IMR-90 (cell line): ENCODE data around the gene ERC2. TPM values are rescaled to one million over a fixed set of nuclear protein-coding genes. Genes with fewer than 3 reads are reported as not detected.
A peak's percentile ranks its signal among the peaks of the same experiment; 100 is the strongest.

Source experiments
- ATAC-seq: fragments of 200-7000 bp; cut with Tn5 transposase; 2 replicates; pipeline ENCODE4 v1.9.1; 2020; ENCODE audit warnings: low read depth, mild to moderate bottlenecking, moderate library complexity
- BruUV-seq: library from RNA; stranded (reverse); fragments of 400-500 nt; replicated peaks from 2 replicates; lab custom pipeline; 2021; lab: Mats Ljungman, UMichigan
- CTCF ChIA-PET: fragments of 300-600 bp; formaldehyde crosslinking; extraction: SDS; loops from one replicate; lab custom pipeline; 2021; ENCODE audit warnings: antibody characterized with exemption; lab: Yijun Ruan, JAX
- POLR2A ChIA-PET: fragments of 300-600 bp; sonication (Branson Sonifier 250); formaldehyde crosslinking; loops from one replicate; lab custom pipeline; 2022; ENCODE audit warnings: antibody characterized with exemption; ENCODE audit not compliant: unreplicated experiment; lab: Charles Lee
- DNase-seq: peaks from one replicate; pipeline ENCODE4 v3.0.0; 2013
- H2AFZ ChIP-seq: replicated peaks from 2 replicates; pipeline ENCODE3; 2013; ENCODE audit warnings: low read length, mild to moderate bottlenecking; ENCODE audit not compliant: poor library complexity
- H2AK5ac ChIP-seq: 2 replicates; pipeline ENCODE4 v1.6.1; 2013; ENCODE audit warnings: low read depth, low read length, inconsistent platforms
- H2AK9ac ChIP-seq: replicated peaks from 2 replicates; pipeline ENCODE3; 2013; ENCODE audit warnings: mild to moderate bottlenecking, low read depth, low read length, moderate library complexity; ENCODE audit not compliant: poor library complexity
- H2BK120ac ChIP-seq: 2 replicates; pipeline ENCODE4 v1.6.1; 2013; ENCODE audit warnings: low read depth, low read length, inconsistent platforms
- H2BK15ac ChIP-seq: 3 replicates; pipeline ENCODE4 v1.6.1; 2013; ENCODE audit warnings: low read depth, low read length, inconsistent platforms
- H2BK20ac ChIP-seq: 2 replicates; pipeline ENCODE4 v1.6.1; 2013; ENCODE audit warnings: low read depth, mild to moderate bottlenecking, inconsistent platforms, low read length, moderate library complexity
- H2BK5ac ChIP-seq: 2 replicates; pipeline ENCODE4 v1.6.1; 2013; ENCODE audit warnings: mild to moderate bottlenecking, low read depth, low read length, inconsistent platforms; ENCODE audit not compliant: poor library complexity, severe bottlenecking
- H3K14ac ChIP-seq: replicated peaks from 2 replicates; pipeline ENCODE4 v1.6.1; 2013; ENCODE audit warnings: low read depth, low read length, inconsistent platforms
- H3K18ac ChIP-seq: 2 replicates; pipeline ENCODE4 v1.6.1; 2013; ENCODE audit warnings: low read depth, low read length, control low read depth
- H3K23ac ChIP-seq: 2 replicates; pipeline ENCODE4 v1.6.1; 2013; ENCODE audit warnings: low read depth, low read length, inconsistent platforms
- H3K27ac ChIP-seq: 2 replicates; pipeline ENCODE4 v1.5.1; 2013; ENCODE audit warnings: mild to moderate bottlenecking, control low read depth, low read length; ENCODE audit not compliant: insufficient read depth
- H3K27me3 ChIP-seq: 2 replicates; pipeline ENCODE4 v1.6.1; 2013; ENCODE audit warnings: low read length; ENCODE audit not compliant: control insufficient read depth, insufficient read depth
- H3K36me3 ChIP-seq: 2 replicates; pipeline ENCODE4 v1.6.1; 2013; ENCODE audit warnings: low read length, mixed read lengths; ENCODE audit not compliant: control insufficient read depth, insufficient read depth
- H3K4ac ChIP-seq: 2 replicates; pipeline ENCODE4 v1.6.1; 2013; ENCODE audit warnings: low read depth, low read length, inconsistent platforms
- H3K4me1 ChIP-seq: 2 replicates; pipeline ENCODE4 v1.6.1; 2013; ENCODE audit warnings: low read length, mixed read lengths; ENCODE audit not compliant: control insufficient read depth, insufficient read depth
- H3K4me2 ChIP-seq: 2 replicates; pipeline ENCODE4 v1.6.1; 2013; ENCODE audit warnings: low read depth, mild to moderate bottlenecking, control low read depth, low read length, moderate library complexity
- H3K4me3 ChIP-seq: 2 replicates; pipeline ENCODE4 v1.5.1; 2013; ENCODE audit warnings: low read depth, mild to moderate bottlenecking, control low read depth, low read length, moderate library complexity; ENCODE audit not compliant: insufficient read depth
- H3K56ac ChIP-seq: 2 replicates; pipeline ENCODE4 v1.6.1; 2013; ENCODE audit warnings: low read length, inconsistent platforms; ENCODE audit not compliant: insufficient read depth; ENCODE audit errors: extremely low read depth
- H3K79me1 ChIP-seq, 2 experiments: 2 replicates each; pipeline ENCODE4 v1.6.1; 2013; ENCODE audit warnings: low read length in 2 of 2, inconsistent platforms in 1 of 2, low read depth in 1 of 2
- H3K9ac ChIP-seq: 2 replicates; pipeline ENCODE4 v1.6.1; 2013; ENCODE audit warnings: low read depth, low read length, control low read depth
- H3K9me1 ChIP-seq: 2 replicates; pipeline ENCODE4 v1.6.1; 2013; ENCODE audit warnings: low read length, inconsistent platforms; ENCODE audit not compliant: insufficient read depth
- H3K9me3 ChIP-seq: 2 replicates; pipeline ENCODE4 v1.6.1; 2013; ENCODE audit warnings: low read length; ENCODE audit not compliant: control insufficient read depth, insufficient read depth
- H4K20me1 ChIP-seq: 2 replicates; pipeline ENCODE4 v1.6.1; 2013; ENCODE audit warnings: low read length, inconsistent platforms; ENCODE audit not compliant: insufficient read depth
- H4K5ac ChIP-seq: 2 replicates; pipeline ENCODE4 v1.6.1; 2013; ENCODE audit warnings: mild to moderate bottlenecking, low read depth, low read length, control low read depth
- H4K8ac ChIP-seq, 2 experiments: 2 replicates each; pipeline ENCODE4 v1.6.1; 2013; ENCODE audit warnings: low read depth in 2 of 2, low read length in 2 of 2, control low read depth in 1 of 2, inconsistent platforms in 1 of 2
- H4K91ac ChIP-seq: 2 replicates; pipeline ENCODE4 v1.6.1; 2013; ENCODE audit warnings: low read depth, low read length, inconsistent platforms; ENCODE audit not compliant: insufficient read depth
- CHD1 ChIP-seq: IDR thresholded peaks from 2 replicates; pipeline ENCODE4 v1.6.1; 2012; ENCODE audit warnings: low read depth, low read length, improper control_type of control experiment
- MAZ ChIP-seq: IDR thresholded peaks from 2 replicates; pipeline ENCODE4 v1.6.1; 2012; ENCODE audit warnings: low read depth, mild to moderate bottlenecking, low read length, improper control_type of control experiment, moderate library complexity, borderline replicate concordance
- RAD21 ChIP-seq: IDR thresholded peaks from 2 replicates; pipeline ENCODE4 v1.6.1; 2012; ENCODE audit warnings: low read length, improper control_type of control experiment
- RFX5 ChIP-seq: IDR thresholded peaks from 2 replicates; pipeline ENCODE4 v1.8.0; 2012; ENCODE audit warnings: low read depth, mild to moderate bottlenecking, low read length, moderate library complexity
- dilution Hi-C: fragments of 300-500 bp; cut with HindIII; formaldehyde crosslinking; loops from one replicate; pipeline ENCODE4 v1.14.3; 2018; ENCODE audit warnings: low sequenced_read_pairs; ENCODE audit not compliant: unreplicated experiment
- in situ Hi-C: fragments of 300-500 bp; cut with MboI; formaldehyde crosslinking; loops from 3 replicates; pipeline ENCODE4 v1.14.3; 2019; ENCODE audit warnings: low sequenced_read_pairs, inconsistent platforms, mixed read lengths
- intact Hi-C: fragments of 100-400 bp; cut with micrococcal nuclease; formaldehyde crosslinking; loops from 2 replicates; pipeline ENCODE4 v1.10.0; 2022
- polyA plus RNA-seq, 3 experiments: library from polyadenylated mRNA; depleted of rRNA; stranded (reverse); fragments of >200 nt; gene quantifications; 2 replicates each; pipeline ENCODE4 v1.2.3, GENCODE V29; 2012; ENCODE audit warnings: low replicate concordance in 1 of 3
- total RNA-seq: library from RNA; depleted of rRNA; stranded (reverse); fragments of >200 nt; gene quantifications from 2 replicates; pipeline ENCODE4 v1.2.3, GENCODE V29; 2012
- TF ChIP-seq, protein P1 (sequence below): fragments of 150-350 bp; IDR thresholded peaks from 2 replicates; pipeline ENCODE4 v1.6.1; 2017; ENCODE audit warnings: mild to moderate bottlenecking, antibody characterized with exemption, low read length, low read depth
- TF ChIP-seq, protein P2 (sequence below): fragments of 150-350 bp; IDR thresholded peaks from 2 replicates; pipeline ENCODE4 v1.6.1; 2016; ENCODE audit warnings: low read depth, mild to moderate bottlenecking, low read length, moderate library complexity, borderline replicate concordance

ERC2 gene
- total and polyA plus RNA-seq, 2 of the 4 experiments (the other 2 are of a cell fraction), result 0.17 to 0.18 TPM

GRCh38 chr3:55880357-55880756, 587.9 kb downstream of the ERC2 start:
- Histone ChIP-seq H3K36me3 (no peaks in the 10 kb centered on the region), H4K20me1 (no peaks in the 10 kb centered on the region), H2BK20ac (no peak overlapping the region), H3K14ac (no peak overlapping the region), H2BK15ac (no peak overlapping the region), H4K5ac (no peak overlapping the region), H3K9ac (no peak overlapping the region), H3K56ac (no peak overlapping the region), H2AK5ac (no peak overlapping the region), H3K9me1 (peaks cover 7% of the 10 kb centered on the region), H4K91ac (no peak overlapping the region), H2BK120ac (peak overlapping the region; percentile 66; the same call in 1 of the 2 replicates), H4K8ac (0 out of 4 replicates have a peak overlapping the region, but pooled peaks of 1 of the 2 experiments have one; percentile 5), H3K4me2 (no peak overlapping the region), H2AFZ (no peak overlapping the region), H3K9me3 (no peaks in the 10 kb centered on the region), H3K4ac (no peak overlapping the region), H3K79me1 (no peaks in the 10 kb centered on the region), H3K23ac (no peak overlapping the region), H3K27ac (no peak overlapping the region), H3K4me3 (no peak overlapping the region), H3K18ac (no peak overlapping the region), H2AK9ac (no peak overlapping the region), H3K27me3 (no peaks in the 10 kb centered on the region), H3K4me1 (peaks cover 7% of the 10 kb centered on the region), H2BK5ac (no peak overlapping the region)
- no peak for TF ChIP-seq MAZ
- TF ChIP-seq RFX5, result no peak
- no peak for TF ChIP-seq RAD21
- TF ChIP-seq, protein P1, sequence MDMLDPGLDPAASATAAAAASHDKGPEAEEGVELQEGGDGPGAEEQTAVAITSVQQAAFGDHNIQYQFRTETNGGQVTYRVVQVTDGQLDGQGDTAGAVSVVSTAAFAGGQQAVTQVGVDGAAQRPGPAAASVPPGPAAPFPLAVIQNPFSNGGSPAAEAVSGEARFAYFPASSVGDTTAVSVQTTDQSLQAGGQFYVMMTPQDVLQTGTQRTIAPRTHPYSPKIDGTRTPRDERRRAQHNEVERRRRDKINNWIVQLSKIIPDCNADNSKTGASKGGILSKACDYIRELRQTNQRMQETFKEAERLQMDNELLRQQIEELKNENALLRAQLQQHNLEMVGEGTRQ, result no peak
- no peak for TF ChIP-seq CHD1
- TF ChIP-seq, protein P2, sequence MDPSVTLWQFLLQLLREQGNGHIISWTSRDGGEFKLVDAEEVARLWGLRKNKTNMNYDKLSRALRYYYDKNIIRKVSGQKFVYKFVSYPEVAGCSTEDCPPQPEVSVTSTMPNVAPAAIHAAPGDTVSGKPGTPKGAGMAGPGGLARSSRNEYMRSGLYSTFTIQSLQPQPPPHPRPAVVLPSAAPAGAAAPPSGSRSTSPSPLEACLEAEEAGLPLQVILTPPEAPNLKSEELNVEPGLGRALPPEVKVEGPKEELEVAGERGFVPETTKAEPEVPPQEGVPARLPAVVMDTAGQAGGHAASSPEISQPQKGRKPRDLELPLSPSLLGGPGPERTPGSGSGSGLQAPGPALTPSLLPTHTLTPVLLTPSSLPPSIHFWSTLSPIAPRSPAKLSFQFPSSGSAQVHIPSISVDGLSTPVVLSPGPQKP, result no peak
- no peak for DNase-seq
- dilution Hi-C loops (no loop called here), in situ Hi-C loops (no loop called here), intact Hi-C loops (no loop called here)
- BruUV-seq, result no TSS peak
- POLR2A ChIA-PET, result no interaction called here
- CTCF ChIA-PET, result interaction anchor here (0.8 kb wide), 1 partner anchor 133 kb away, joined by 3 read pairs; no protein-coding TSS in a partner anchor
- ATAC-seq, result no peak
